ENCODE measurements around the gene SULT1A2. TPM values are rescaled to one million over a fixed set of nuclear protein-coding genes. Genes with fewer than 3 reads are reported as not detected.

Gene SULT1A2
- total and polyA plus RNA-seq, 2 of the 13 experiments (the other 11 are each of a cell fraction or from before 2014, with no cell fraction given) = 33.0 to 34.2 TPM

GRCh38 chr16:28549301-28549899 is 47.5 kb downstream of the SULT1A2 start (continued):
- TF ChIP-seq ZBTB40 (IDR thresholded peaks at IDR 0.05) (no peak), ZBTB40 (CRISPR knock-in tag; IDR thresholded peaks at IDR 0.05) (no peak), SRY (CRISPR knock-in tag; IDR thresholded peaks at IDR 0.05) (no peak), ZNF740 (CRISPR knock-in tag; IDR thresholded peaks at IDR 0.05) (no peak), ZBTB49 (CRISPR knock-in tag; IDR thresholded peaks at IDR 0.05; ENCODE audit: borderline replicate concordance) (no peak), SRSF9 (IDR thresholded peaks at IDR 0.05; ENCODE audit: borderline replicate concordance, insufficient read depth, low read depth, low read length, poor library complexity, severe bottlenecking) (no peak), TRIM24 (CRISPR knock-in tag; IDR thresholded peaks at IDR 0.05) (no peak), MXD1 (CRISPR knock-in tag; IDR thresholded peaks at IDR 0.05) (no peak), ZBTB1 (CRISPR knock-in tag; IDR thresholded peaks at IDR 0.05; ENCODE audit: borderline replicate concordance) (no peak), PAX8 (CRISPR knock-in tag; IDR thresholded peaks at IDR 0.05; ENCODE audit: borderline replicate concordance) (no peak), SOX5 (CRISPR knock-in tag; IDR thresholded peaks at IDR 0.05; ENCODE audit: borderline replicate concordance) (peak; percentile 24; the same call in 1 of the 2 replicates), TGIF2 (CRISPR knock-in tag; IDR thresholded peaks at IDR 0.05) (peak; percentile 18; the same call in 1 of the 2 replicates), ZNF839 (CRISPR knock-in tag; IDR thresholded peaks at IDR 0.05; ENCODE audit: borderline replicate concordance) (no peak), ZNF619 (CRISPR knock-in tag; IDR thresholded peaks at IDR 0.05) (no peak), ZNF121 (CRISPR knock-in tag; IDR thresholded peaks at IDR 0.05) (0 out of 2 replicates have a peak, but pooled peaks have one; percentile 27), KAT8 (CRISPR knock-in tag; IDR thresholded peaks at IDR 0.05) (0 out of 2 replicates have a peak, but pooled peaks have one; percentile 32), ZFP62 (CRISPR knock-in tag; IDR thresholded peaks at IDR 0.05) (no peak), RARA (CRISPR knock-in tag; IDR thresholded peaks at IDR 0.05) (0 out of 2 replicates have a peak, but pooled peaks have one; percentile 9), ZNF652 (CRISPR knock-in tag; IDR thresholded peaks at IDR 0.05; ENCODE audit: borderline replicate concordance, low read depth) (peak; percentile 94)
